Natural killer cell (primary cell): Measurements from ENCODE around the gene RALGPS2. TPM values are rescaled to one million over a fixed set of nuclear protein-coding genes. Genes with fewer than 3 reads are reported as not detected.

Experiments used
- ATAC-seq, 3 donors: fragments of 150-1000 bp in 2 of 3; fragments of 200-7000 bp in 1 of 3; cut with Tn5 transposase; 1 replicate in 1 of 3; 2 replicates in 2 of 3; pipeline ENCODE4 v1.10.0; 2021; ENCODE audit warnings: mild to moderate bottlenecking in 2 of 3, moderate library complexity in 2 of 3
- DNase-seq, 2 donors: peaks; one replicate each; pipeline versions ENCODE4 v3.0.0 to v3.0.0-alpha.2; 2013 to 2021; ENCODE audit warnings: mixed read lengths in 1 of 2
- H3K27ac ChIP-seq: one replicate; pipeline ENCODE4 v1.5.1; 2013; ENCODE audit warnings: mild to moderate bottlenecking, low read length
- H3K27me3 ChIP-seq: one replicate; pipeline ENCODE4 v1.6.1; 2013; ENCODE audit warnings: low read length; ENCODE audit not compliant: control insufficient read depth, insufficient read depth
- H3K36me3 ChIP-seq: one replicate; pipeline ENCODE4 v1.6.1; 2013; ENCODE audit warnings: low read length; ENCODE audit not compliant: control insufficient read depth, insufficient read depth
- H3K4me1 ChIP-seq: one replicate; pipeline ENCODE4 v1.6.1; 2013; ENCODE audit warnings: low read length; ENCODE audit not compliant: control insufficient read depth, insufficient read depth
- H3K4me3 ChIP-seq: one replicate; pipeline ENCODE4 v1.5.1; 2013; ENCODE audit warnings: low read length
- H3K9me3 ChIP-seq: one replicate; pipeline ENCODE4 v1.6.1; 2013; ENCODE audit warnings: low read length; ENCODE audit not compliant: control insufficient read depth, insufficient read depth
- H3K27ac Mint-ChIP-seq, 2 donors: one replicate each; pipeline ENCODE4 v1.8.0; 2022; ENCODE audit warnings: mild to moderate bottlenecking in 2 of 2, mixed read lengths in 2 of 2, moderate library complexity in 1 of 2
- H3K27me3 Mint-ChIP-seq, 2 donors: one replicate each; pipeline ENCODE4 v1.8.0; 2022; ENCODE audit warnings: low read depth in 2 of 2, mixed read lengths in 2 of 2
- H3K36me3 Mint-ChIP-seq: one replicate; pipeline ENCODE4 v1.8.0; 2022; ENCODE audit warnings: mixed read lengths
- H3K4me1 Mint-ChIP-seq, 2 donors: one replicate each; pipeline ENCODE4 v1.8.0; 2022; ENCODE audit warnings: mixed read lengths in 2 of 2
- H3K4me3 Mint-ChIP-seq: one replicate; pipeline ENCODE4 v1.8.0; 2022; ENCODE audit warnings: mild to moderate bottlenecking, moderate library complexity, mixed read lengths
- H3K9me3 Mint-ChIP-seq, 2 donors: one replicate each; pipeline ENCODE4 v1.8.0; 2022; ENCODE audit warnings: mixed read lengths in 2 of 2
- CTCF ChIP-seq: fragments of 200-600 bp; IDR thresholded peaks from one replicate; pipeline ENCODE4 v1.8.0; 2022; ENCODE audit warnings: antibody characterized with exemption
- WGBS: methylation state at CpG from one replicate; pipeline ENCODE4 v1.1.7; 2013; ENCODE audit warnings: missing lambda C conversion rate; ENCODE audit not compliant: insufficient coverage; 5-methylcytosine and 5-hydroxymethylcytosine counted together
- intact Hi-C: fragments of 100-400 bp; cut with micrococcal nuclease; formaldehyde crosslinking; loops from one replicate; pipeline ENCODE4 v1.14.2; 2022
- total RNA-seq, 4 donors: library from RNA; stranded (reverse); fragments of 120-200 nt in 1 of 4; gene quantifications; one replicate each; pipeline versions ENCODE4 v1.2.3 to v1.2.4, GENCODE V29; 2013 to 2022

RALGPS2 gene
- total RNA-seq, 3 donors from 2014 or later (not counting 1 experiment from before 2014, with no cell fraction given), result 11.1 to 12.4 (median 11.8) TPM

- H3K4me1 ChIP-seq, result no peaks in the 10 kb centered on the region
- intact Hi-C loops, result no loop called here
- H3K36me3 Mint-ChIP-seq, result no peaks in the 10 kb centered on the region
- no peaks in the 10 kb centered on the region for H3K27me3 Mint-ChIP-seq
- no peak overlapping the region for H3K27ac Mint-ChIP-seq
- no peak overlapping the region for H3K4me3 Mint-ChIP-seq
- peaks cover 0 to 4% of the 10 kb centered on the region in 2 donors for H3K4me1 Mint-ChIP-seq
- H3K9me3 Mint-ChIP-seq, result no peaks in the 10 kb centered on the region
- TF ChIP-seq CTCF, result no peak
- no peak overlapping the region for H3K4me3 ChIP-seq
- H3K27ac ChIP-seq, result no peak overlapping the region
- DNase-seq (no peak), ATAC-seq (no peak)
- WGBS, result 90% methylated on average over 2 of the region's 2 CpGs
- H3K9me3 ChIP-seq, result no peaks in the 10 kb centered on the region
- H3K36me3 ChIP-seq, result no peaks in the 10 kb centered on the region
- no peaks in the 10 kb centered on the region for H3K27me3 ChIP-seq
Observed at GRCh38 chr1:178683291-178683690, 41.8 kb upstream of the RALGPS2 start.

GRCh38 chr1:178684111-178684510 lies 40.9 kb upstream of the RALGPS2 start:
- Histone ChIP-seq H3K4me1 (no peaks in the 10 kb centered on the region), H3K4me3 (no peak overlapping the region), H3K27ac (no peak overlapping the region), H3K27me3 (no peaks in the 10 kb centered on the region), H3K36me3 (no peaks in the 10 kb centered on the region), H3K9me3 (no peaks in the 10 kb centered on the region)
- no peaks in the 10 kb centered on the region for H3K36me3 Mint-ChIP-seq
- peaks cover 0 to 4% of the 10 kb centered on the region in 2 donors for H3K4me1 Mint-ChIP-seq
- H3K9me3 Mint-ChIP-seq, result no peaks in the 10 kb centered on the region
- H3K27me3 Mint-ChIP-seq, result no peaks in the 10 kb centered on the region
- no peak for DNase-seq
- 96% methylated on average over 5 of the region's 5 CpGs for WGBS
- H3K27ac Mint-ChIP-seq, result no peak overlapping the region
- TF ChIP-seq CTCF, result no peak
- no peak for ATAC-seq
- intact Hi-C loops, result no loop called here
- no peak overlapping the region for H3K4me3 Mint-ChIP-seq

GRCh38 chr1:178684542-178685000 lies 40.5 kb upstream of the RALGPS2 start:
- DNase-seq (no peak), ATAC-seq (no peak)
- Histone ChIP-seq H3K4me1 (no peaks in the 10 kb centered on the region), H3K27me3 (no peaks in the 10 kb centered on the region), H3K27ac (no peak overlapping the region), H3K4me3 (no peak overlapping the region), H3K36me3 (no peaks in the 10 kb centered on the region), H3K9me3 (no peaks in the 10 kb centered on the region)
- Mint-ChIP-seq H3K36me3 (no peaks in the 10 kb centered on the region), H3K27me3 (no peaks in the 10 kb centered on the region), H3K27ac (no peak overlapping the region), H3K4me3 (no peak overlapping the region), H3K9me3 (no peaks in the 10 kb centered on the region), H3K4me1 (peaks cover 0 to 4% of the 10 kb centered on the region in 2 donors)
- intact Hi-C loops, result no loop called here
- WGBS, result 100% methylated on average over 1 of the region's 1 CpG
- TF ChIP-seq CTCF, result no peak

- intact Hi-C loops, result no loop called here
- ATAC-seq, result no peak
- no peaks in the 10 kb centered on the region for H3K36me3 Mint-ChIP-seq
Observed at GRCh38 chr1:178686407-178686806, 38.6 kb upstream of the RALGPS2 start.

More at GRCh38 chr1:178686407-178686806, 38.6 kb upstream of the RALGPS2 start:
- Histone ChIP-seq H3K36me3 (no peaks in the 10 kb centered on the region), H3K27me3 (no peaks in the 10 kb centered on the region), H3K4me3 (no peak overlapping the region), H3K9me3 (no peaks in the 10 kb centered on the region), H3K4me1 (no peaks in the 10 kb centered on the region), H3K27ac (no peak overlapping the region)
- no CpG with 5 or more reads among the region's 1 CpG for WGBS
- Mint-ChIP-seq H3K4me3 (no peak overlapping the region), H3K4me1 (peaks cover 0 to 4% of the 10 kb centered on the region in 2 donors), H3K27me3 (no peaks in the 10 kb centered on the region), H3K9me3 (no peaks in the 10 kb centered on the region), H3K27ac (no peak overlapping the region)
- no peak for TF ChIP-seq CTCF
- no peak for DNase-seq
